D341Med (cell line): ENCODE data around the gene ATRIP.

Experiments
- DNase-seq: peaks from one replicate; pipeline ENCODE4 v3.0.0; 2012; ENCODE audit warnings: low spot score

Gene ATRIP

DNA sequence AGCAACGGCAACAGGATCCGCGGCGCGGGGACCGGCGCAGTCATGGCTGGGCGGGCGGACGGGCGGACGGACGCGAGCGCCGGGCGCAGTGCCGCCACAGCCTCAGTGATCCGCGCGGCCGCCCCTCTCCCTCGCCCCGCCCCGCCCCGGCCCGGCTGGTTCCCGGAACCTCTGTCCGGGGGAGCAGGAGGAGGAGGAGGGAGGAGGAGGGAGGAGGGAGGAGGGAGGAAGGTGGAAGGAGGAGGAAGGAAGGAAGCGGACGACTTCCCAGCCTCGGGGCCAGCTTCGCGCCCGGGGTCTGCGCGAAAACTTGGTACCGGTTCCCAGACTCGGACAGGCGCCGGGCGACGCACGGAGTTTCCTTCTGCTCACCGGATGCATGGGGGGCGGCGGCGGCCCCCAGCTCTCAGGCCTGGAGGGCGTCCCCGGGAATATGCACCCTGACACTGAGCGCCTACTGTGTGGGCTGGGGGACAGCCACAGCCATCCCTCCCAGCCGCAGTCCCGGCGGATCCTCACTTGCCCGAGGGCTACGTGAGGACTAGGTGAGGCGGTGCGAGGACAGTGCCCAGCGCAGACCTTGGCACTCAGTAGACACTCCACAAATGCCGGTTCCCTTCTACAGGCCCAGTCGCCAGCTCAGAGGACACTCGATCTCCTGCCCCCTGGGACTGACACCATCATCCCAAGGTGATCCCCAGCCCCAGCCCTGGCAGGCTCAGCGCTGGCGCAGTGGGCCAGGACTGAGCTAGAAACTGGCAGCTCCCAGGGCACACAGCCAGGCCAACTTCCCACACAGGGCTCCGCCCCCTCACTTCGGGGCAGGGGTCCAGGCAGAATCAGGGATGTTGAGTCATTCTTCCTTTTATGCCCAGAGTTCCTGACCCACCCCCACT lies 57.8 kb downstream of the ATRIP start, which contains the start of gene SHISA5:
Gene SHISA5, minus strand, starts transcription at position 124 of the 896 bp plus-strand sequence. Its CDS starts 80 bp downstream, at position 44.
- peak; percentile 78 for DNase-seq

GRCh38 chr3:48505146-48505545 lies 58.6 kb downstream of the ATRIP start:
- no peak for DNase-seq

DNA sequence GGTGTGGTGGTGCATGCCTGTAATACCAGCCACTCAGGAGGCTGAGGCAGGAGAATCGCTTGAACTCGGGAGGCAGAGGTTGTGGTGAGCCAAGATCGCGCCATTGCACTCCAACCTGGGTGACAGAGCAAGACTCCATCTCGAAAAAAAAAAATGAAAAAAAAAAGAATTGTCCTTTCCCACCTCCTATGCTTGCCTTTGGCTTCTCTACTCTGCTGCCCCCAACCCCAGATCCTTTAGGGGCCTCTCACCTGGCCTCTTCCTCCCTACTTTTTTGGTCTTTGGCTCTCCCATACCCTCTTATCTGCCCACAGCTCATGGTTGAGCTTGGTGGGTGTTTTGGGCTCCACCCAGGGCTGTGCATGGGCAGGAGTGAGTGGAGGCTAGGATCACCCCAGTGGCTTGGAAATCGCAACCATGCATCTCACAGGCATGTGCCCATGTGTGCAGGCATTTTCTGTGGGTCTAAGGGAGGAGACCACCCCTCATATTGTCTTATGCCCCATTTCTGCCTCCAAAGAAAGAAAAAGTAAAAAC lies 59.5 kb downstream of the ATRIP start:
- no peak for DNase-seq

- peak; percentile 82 for DNase-seq
These were observed 60.9 kb downstream of the ATRIP start for GRCh38 chr3:48507256-48508061.

DNA sequence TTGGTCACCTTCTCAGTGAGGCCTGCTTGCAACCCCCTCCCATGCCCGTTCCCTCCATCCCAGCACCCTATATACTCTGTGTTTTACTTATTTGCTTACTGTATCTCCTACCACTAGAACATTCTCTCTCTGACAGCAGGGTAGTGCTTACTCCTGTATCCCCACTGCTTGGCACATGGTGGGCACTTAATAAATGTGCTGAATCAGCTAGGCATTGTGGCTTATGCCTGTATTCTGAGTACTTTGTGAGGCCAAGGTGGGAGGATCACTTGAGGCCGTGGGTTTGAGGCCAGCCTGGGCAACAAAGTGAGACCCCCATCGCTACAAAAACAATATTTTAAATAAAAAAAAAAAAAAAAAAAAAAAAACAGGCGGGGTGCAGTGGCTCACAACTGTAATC lies 65.0 kb downstream of the ATRIP start:
- no peak for DNase-seq

GRCh38 chr3:48514431-48515227 lies 68.1 kb downstream of the ATRIP start:
- DNase-seq, result no peak
